Measurements from ENCODE around the gene UAP1L1. TPM values are rescaled to one million over a fixed set of nuclear protein-coding genes. Genes with fewer than 3 reads are reported as not detected.

UAP1L1 gene
- polyA plus RNA-seq, 1 donor (not counting 4 experiments of a cell fraction or from before 2014, with no cell fraction given): 2.7 TPM

GRCh38 chr9:137126786-137127185 lies 49.5 kb downstream of the UAP1L1 start:
- dilution Hi-C loops (cut with MboI; ENCODE audit: extremely low pct_ligation_motif_present, low sequenced_read_pairs): no loop called here
- H3K9me1 ChIP-seq (ENCODE audit: control insufficient read depth, extremely low read depth, insufficient read depth, low read length): no peaks in the 10 kb centered on the region

GRCh38 chr9:137127301-137128157 lies 50.2 kb downstream of the UAP1L1 start:
- TF ChIP-seq CTCF (optimal IDR thresholded peaks at IDR 0.05 in 1 of 3, IDR thresholded peaks at IDR 0.05 in 1 of 3, conservative IDR thresholded peaks at IDR 0.05 in 1 of 3; ENCODE audit: extremely low read depth in 1 of 3, insufficient read depth in 2 of 3, low read length in 3 of 3) (no peak), EZH2 (IDR thresholded peaks at IDR 0.05; ENCODE audit: low read length) (no peak)
- FAIRE-seq (no peak), DNase-seq (ENCODE audit: low read depth, low spot score) (no peak)
- Histone ChIP-seq H3K9ac (ENCODE audit: control insufficient read depth, extremely low read depth, insufficient read depth, low read length) (peak overlapping the region; percentile 80), H3K4me2 (ENCODE audit: control insufficient read depth, extremely low read depth, insufficient read depth, low read depth, low read length) (peak overlapping the region; percentile 92), H3K4me1 (ENCODE audit: control insufficient read depth, extremely low read depth, insufficient read depth, low read length) (peaks cover 15% of the 10 kb centered on the region), H3K9me1 (ENCODE audit: control insufficient read depth, extremely low read depth, insufficient read depth, low read length) (no peaks in the 10 kb centered on the region), H3K9me3 (ENCODE audit: control insufficient read depth, low read depth, low read length) (no peaks in the 10 kb centered on the region), H3K27ac (ENCODE audit: control insufficient read depth, insufficient read depth, low read length) (peak overlapping the region; percentile 31), H3K4me3 (ENCODE audit: control insufficient read depth in 2 of 3, extremely low read depth in 1 of 3, insufficient read depth in 2 of 3, low read depth in 1 of 3, low read length in 3 of 3) (peak overlapping the region; percentile 2 to 88 (median 86)), H3K27me3 (ENCODE audit: control insufficient read depth, extremely low read depth, insufficient read depth, low read length) (no peaks in the 10 kb centered on the region), H3K36me3 (ENCODE audit: control insufficient read depth in 2 of 2, extremely low read depth in 1 of 2, insufficient read depth in 2 of 2, low read length in 2 of 2) (no peaks in the 10 kb centered on the region), H3K79me2 (ENCODE audit: control insufficient read depth, insufficient read depth, low read length) (peaks cover 31% of the 10 kb centered on the region), H2AFZ (ENCODE audit: control insufficient read depth, low read length) (no peak overlapping the region), H4K20me1 (ENCODE audit: control insufficient read depth, extremely low read depth, insufficient read depth, low read length) (peaks cover 3% of the 10 kb centered on the region)
- dilution Hi-C loops (cut with MboI; ENCODE audit: extremely low pct_ligation_motif_present, low sequenced_read_pairs): no loop called here

More at GRCh38 chr9:137126786-137127185, 49.5 kb downstream of the UAP1L1 start:
- H3K79me2 ChIP-seq (ENCODE audit: control insufficient read depth, insufficient read depth, low read length): peaks cover 31% of the 10 kb centered on the region
- no peak overlapping the region for H3K4me3 ChIP-seq (ENCODE audit: control insufficient read depth in 2 of 3, extremely low read depth in 1 of 3, insufficient read depth in 2 of 3, low read depth in 1 of 3, low read length in 3 of 3)
- TF ChIP-seq EZH2 (IDR thresholded peaks at IDR 0.05; ENCODE audit: low read length) (no peak), CTCF (optimal IDR thresholded peaks at IDR 0.05 in 1 of 3, IDR thresholded peaks at IDR 0.05 in 1 of 3, conservative IDR thresholded peaks at IDR 0.05 in 1 of 3; ENCODE audit: extremely low read depth in 1 of 3, insufficient read depth in 2 of 3, low read length in 3 of 3) (no peak)
- no peaks in the 10 kb centered on the region for H3K36me3 ChIP-seq (ENCODE audit: control insufficient read depth in 2 of 2, extremely low read depth in 1 of 2, insufficient read depth in 2 of 2, low read length in 2 of 2)
- peaks cover 3% of the 10 kb centered on the region for H4K20me1 ChIP-seq (ENCODE audit: control insufficient read depth, extremely low read depth, insufficient read depth, low read length)
- H2AFZ ChIP-seq (ENCODE audit: control insufficient read depth, low read length): no peak overlapping the region
- H3K9ac ChIP-seq (ENCODE audit: control insufficient read depth, extremely low read depth, insufficient read depth, low read length): no peak overlapping the region
- FAIRE-seq (no peak), DNase-seq (ENCODE audit: low read depth, low spot score) (no peak)
- H3K27me3 ChIP-seq (ENCODE audit: control insufficient read depth, extremely low read depth, insufficient read depth, low read length): no peaks in the 10 kb centered on the region
- no peak overlapping the region for H3K27ac ChIP-seq (ENCODE audit: control insufficient read depth, insufficient read depth, low read length)
- H3K4me1 ChIP-seq (ENCODE audit: control insufficient read depth, extremely low read depth, insufficient read depth, low read length): peaks cover 15% of the 10 kb centered on the region
- H3K9me3 ChIP-seq (ENCODE audit: control insufficient read depth, low read depth, low read length): no peaks in the 10 kb centered on the region
- H3K4me2 ChIP-seq (ENCODE audit: control insufficient read depth, extremely low read depth, insufficient read depth, low read depth, low read length): no peak overlapping the region

Data from keratinocyte (primary cell).